GM12891 (cell line): ENCODE measurements around the gene JADE2.

ENCODE experiments used
- DNase-seq: peaks from one replicate; pipeline ENCODE4 v3.0.0; 2011; ENCODE audit warnings: low spot score; ENCODE audit not compliant: insufficient read length
- FAIRE-seq: peaks from 2 replicates; lab custom pipeline; 2011; peaks lifted over from hg19 to GRCh38; lab: Jason Lieb, UNC
- PAX5 ChIP-seq: IDR thresholded peaks from 2 replicates; pipeline ENCODE4 v1.6.1; 2011; ENCODE audit warnings: low read length, moderate library complexity, mild to moderate bottlenecking; ENCODE audit not compliant: insufficient read depth, severe bottlenecking
- POLR2A ChIP-seq: IDR thresholded peaks from 2 replicates; pipeline ENCODE4 v1.6.1; 2011; ENCODE audit warnings: low read depth, low read length, control low read depth
- POLR2AphosphoS5 ChIP-seq: IDR thresholded peaks from 2 replicates; pipeline ENCODE4 v1.6.1; 2011; ENCODE audit warnings: low read depth, low read length, control low read depth
- POU2F2 ChIP-seq: IDR thresholded peaks from 2 replicates; pipeline ENCODE4 v1.6.1; 2011; ENCODE audit warnings: low read depth, mild to moderate bottlenecking, control low read depth, low read length, moderate library complexity
- SPI1 ChIP-seq: IDR thresholded peaks from 2 replicates; pipeline ENCODE4 v1.6.1; 2011; ENCODE audit warnings: low read depth, low read length, control low read depth
- TAF1 ChIP-seq: IDR thresholded peaks from 2 replicates; pipeline ENCODE4 v1.6.1; 2011; ENCODE audit warnings: low read depth, low read length, control low read depth

JADE2 gene

DNA sequence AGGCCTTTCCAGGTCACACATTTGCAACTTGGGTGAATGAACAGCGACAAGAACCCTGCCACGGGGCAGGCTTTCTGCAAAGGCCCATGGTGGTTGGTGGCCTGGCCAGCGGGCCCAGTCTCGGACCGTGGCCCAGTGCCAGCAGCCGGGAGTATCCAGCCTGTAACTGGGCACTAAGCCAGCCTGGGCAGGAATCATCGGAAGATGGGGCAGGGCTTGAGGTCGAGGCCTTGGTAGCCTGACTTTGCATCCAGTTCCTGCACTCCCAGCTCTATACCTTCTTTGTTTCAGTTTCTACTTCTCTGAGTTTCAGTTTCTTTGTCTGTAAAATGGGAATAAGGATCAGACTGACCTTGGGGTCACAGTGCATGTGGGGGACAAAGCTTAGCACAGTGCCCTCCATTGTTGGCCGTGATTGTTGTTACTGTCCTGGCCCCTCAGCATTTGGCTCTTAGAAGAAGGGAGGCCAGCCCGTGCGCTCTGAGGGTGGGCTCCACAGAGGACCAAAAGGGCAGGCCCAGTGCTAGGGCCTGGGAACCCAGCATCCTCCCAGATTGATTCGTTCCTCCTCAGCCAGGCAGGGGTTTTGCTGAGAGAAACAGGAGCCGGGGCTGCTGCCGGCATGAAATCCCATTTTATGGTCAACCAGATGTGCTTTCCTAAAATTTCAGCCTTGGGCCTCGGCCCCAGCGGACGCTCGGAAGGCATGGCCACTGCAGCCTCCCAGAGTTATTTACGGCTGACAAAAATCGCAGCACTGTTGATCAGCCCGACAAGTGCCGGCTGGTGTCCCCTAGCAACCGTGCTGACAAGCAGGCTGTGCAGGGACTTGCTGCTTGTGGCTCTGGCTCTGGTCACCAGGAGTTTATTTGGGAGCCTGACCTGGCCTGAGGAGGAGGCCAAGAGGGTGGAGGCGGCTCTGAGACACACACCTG, 43.6 kb downstream of the JADE2 start:
- DNase-seq (no peak), FAIRE-seq (no peak)
- TF ChIP-seq POLR2AphosphoS5 (no peak), TAF1 (no peak), POU2F2 (no peak), SPI1 (no peak), POLR2A (no peak), PAX5 (no peak)

DNA sequence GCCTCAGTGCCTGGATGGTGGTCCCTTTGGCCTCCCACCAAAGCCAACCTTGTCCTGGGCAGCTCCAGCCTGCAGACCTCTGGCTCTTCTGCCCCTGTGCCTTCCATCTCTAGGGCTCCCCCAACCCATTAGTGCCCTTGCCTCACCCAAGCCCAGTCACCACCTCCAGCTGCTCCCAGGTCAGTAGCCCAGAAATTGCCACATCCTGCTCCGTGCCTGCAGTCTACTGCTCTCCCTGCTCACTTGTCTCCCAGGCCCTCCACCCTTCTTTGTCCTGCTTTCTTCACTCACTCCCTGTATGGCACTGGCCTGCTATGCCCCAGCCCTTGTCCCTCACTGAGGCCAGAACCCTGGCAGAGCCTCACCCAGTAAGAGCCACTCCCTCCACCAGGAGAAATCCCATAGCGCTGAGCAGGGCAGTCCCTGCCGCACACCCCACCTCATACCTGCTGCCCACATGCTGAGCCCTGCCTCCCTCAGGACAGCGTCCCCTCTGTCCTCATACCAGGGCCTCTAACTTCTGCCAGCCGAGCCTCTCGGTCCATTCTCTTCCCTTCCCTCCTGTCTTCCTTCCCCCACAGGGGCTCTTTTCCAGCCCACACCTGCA, 44.4 kb downstream of the JADE2 start:
- TF ChIP-seq POLR2AphosphoS5 (no peak), POLR2A (no peak), POU2F2 (no peak), SPI1 (no peak), PAX5 (no peak), TAF1 (no peak)
- FAIRE-seq (no peak), DNase-seq (no peak)

DNA sequence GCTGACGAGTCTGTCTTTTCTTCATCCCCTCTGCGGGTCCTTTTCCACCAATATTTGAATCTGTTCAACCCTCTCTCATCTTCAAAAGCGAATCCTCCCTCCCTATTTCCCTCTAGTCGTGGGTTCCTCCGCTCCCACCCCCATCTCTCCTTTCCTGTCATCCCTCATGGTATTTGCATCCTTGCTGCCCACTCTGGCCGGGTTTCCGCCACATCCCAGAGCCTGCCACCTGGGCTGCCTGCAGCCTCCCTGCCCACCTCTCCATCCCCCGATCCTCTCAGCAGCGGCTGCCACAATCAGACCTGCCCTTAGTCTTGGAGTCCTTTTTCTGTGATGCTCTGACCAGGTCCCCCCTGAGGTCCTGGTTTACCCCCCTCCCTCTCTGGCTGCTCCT, 44.9 kb downstream of the JADE2 start:
- DNase-seq (no peak), FAIRE-seq (no peak)

DNA sequence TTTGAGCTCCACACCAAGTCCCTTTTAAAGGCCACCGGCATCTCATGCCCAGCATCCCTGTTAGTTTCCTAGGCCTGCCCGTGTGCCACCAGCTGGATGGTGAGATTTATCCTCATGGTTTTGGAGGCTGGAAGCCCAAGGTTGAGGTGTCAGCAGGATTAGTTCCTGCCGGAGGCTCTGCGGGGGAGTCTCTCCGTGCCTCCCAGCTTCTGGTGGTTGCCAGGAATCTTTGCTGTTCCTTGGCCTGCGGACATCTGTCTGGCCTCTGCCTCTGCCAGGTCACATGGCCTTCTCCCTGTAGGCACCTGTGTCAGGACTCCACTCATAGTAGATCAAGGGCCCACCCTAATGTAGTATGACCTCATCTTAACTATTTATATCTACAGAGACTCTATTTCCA, 45.4 kb downstream of the JADE2 start:
- FAIRE-seq (no peak), DNase-seq (no peak)
- TF ChIP-seq SPI1 (no peak), POLR2A (no peak), POLR2AphosphoS5 (no peak)

More for the DNA sequence above, 44.9 kb downstream of the JADE2 start:
- TF ChIP-seq POU2F2 (no peak), POLR2AphosphoS5 (no peak), PAX5 (no peak)

DNA sequence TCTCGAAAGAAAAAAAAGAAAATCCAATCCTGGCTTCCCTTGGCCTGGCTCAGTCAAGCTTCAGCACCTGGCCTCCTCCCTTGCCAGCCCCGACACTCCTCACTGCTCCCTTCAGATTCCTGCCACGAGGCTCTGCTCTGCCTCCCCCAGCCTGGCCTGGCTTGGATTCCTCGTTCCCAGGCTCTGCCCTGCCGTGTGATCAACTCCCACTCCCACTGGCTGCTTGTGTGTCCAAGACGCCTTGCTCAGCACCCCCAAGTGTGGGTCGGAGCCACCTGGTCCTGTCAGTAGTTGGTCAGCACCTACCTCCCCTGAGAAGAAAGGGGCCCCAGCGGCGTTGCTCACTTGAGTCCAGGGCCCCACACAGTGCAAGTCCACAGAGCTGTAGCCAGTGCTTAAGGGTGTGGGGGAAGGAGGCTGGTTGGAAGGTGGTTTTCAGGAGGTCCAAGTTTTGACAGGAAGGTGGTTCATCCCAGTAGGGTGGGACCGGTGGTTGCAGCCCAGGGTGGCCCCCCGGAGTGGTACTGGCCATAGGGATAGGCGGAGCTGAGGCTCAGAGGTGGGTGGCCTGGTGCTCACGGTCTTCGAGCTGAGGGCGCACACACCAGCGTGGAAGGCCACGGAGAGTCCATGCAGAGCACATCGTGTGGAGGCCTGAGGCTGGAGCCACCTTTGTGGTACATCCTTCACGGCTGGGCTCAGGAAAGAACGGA, 46.4 kb downstream of the JADE2 start:
- DNase-seq (no peak), FAIRE-seq (no peak)
- TF ChIP-seq POLR2AphosphoS5: no peak
- TF ChIP-seq SPI1: no peak
- no peak for TF ChIP-seq TAF1
- no peak for TF ChIP-seq PAX5
- no peak for TF ChIP-seq POU2F2
- no peak for TF ChIP-seq POLR2A

DNA sequence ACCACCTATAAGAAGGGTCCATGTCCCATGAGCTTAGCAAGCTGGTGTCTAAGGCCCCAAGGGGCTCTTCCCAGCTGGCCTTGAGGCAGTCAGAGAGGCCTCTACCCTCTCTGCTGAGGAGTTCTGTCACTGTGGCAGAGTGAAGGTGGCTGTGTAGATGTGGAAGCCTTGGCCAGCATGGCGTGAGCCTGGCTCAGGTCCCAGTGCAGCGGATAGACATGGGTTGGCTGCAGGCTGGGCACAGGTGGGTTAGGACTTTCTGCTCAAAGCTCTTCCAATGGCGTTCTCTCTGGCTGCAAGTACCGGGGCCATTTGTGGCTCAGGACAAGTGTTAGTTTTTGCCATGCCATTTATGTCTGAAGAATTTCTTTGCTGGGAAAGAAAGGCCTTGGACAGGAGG, 47.3 kb downstream of the JADE2 start:
- no peak for DNase-seq
- TF ChIP-seq POU2F2: no peak
- TF ChIP-seq POLR2AphosphoS5: no peak
- no peak for TF ChIP-seq POLR2A
- no peak for FAIRE-seq

DNA sequence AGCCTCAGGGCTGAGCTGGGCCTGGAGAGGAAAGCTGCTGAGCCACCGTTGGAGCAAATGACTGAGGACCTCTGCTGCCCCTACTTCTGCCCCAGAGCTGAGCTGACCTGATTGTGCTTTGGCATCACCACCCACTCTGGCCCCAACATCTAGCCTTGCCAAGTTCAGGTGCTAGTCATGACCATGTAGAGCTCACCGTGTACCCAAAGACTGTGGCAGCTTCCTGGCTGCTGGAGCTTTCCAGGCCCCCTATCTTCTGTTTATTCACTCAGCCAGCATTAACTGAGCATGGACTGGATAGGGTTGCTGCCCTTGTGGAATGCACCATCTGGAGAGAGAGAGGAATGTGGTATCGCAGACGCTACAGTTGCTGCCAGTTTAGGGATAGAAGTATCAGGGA, 49.1 kb downstream of the JADE2 start:
- TF ChIP-seq TAF1: no peak
- TF ChIP-seq POLR2A: no peak
- no peak for TF ChIP-seq PAX5
- TF ChIP-seq POLR2AphosphoS5: no peak
- no peak for TF ChIP-seq POU2F2
- no peak for TF ChIP-seq SPI1
- DNase-seq: no peak
- FAIRE-seq: no peak

DNA sequence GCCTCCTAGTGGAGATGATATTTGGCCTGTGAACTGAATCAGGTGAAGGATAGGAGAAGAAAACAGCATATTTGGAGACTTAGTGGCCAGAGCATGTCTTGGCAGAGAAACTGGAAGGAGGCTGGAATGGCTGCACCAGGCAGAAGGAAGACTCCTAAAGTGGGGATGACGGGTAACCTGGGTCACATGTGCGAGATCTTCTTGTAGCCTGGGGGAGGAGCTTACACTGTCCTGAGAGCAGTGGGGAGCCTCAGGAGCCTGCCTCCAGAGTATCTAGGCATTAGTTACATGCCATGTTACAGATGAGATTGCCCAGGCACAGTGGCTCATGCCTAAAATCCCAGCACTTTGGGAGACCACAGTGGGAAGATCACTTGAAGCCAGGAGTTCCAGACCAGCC, 49.8 kb downstream of the JADE2 start:
- no peak for TF ChIP-seq POU2F2
- no peak for TF ChIP-seq TAF1
- TF ChIP-seq POLR2AphosphoS5: no peak
- no peak for TF ChIP-seq SPI1
- TF ChIP-seq POLR2A: no peak
- TF ChIP-seq PAX5: no peak
- no peak for DNase-seq
- FAIRE-seq: no peak

DNA sequence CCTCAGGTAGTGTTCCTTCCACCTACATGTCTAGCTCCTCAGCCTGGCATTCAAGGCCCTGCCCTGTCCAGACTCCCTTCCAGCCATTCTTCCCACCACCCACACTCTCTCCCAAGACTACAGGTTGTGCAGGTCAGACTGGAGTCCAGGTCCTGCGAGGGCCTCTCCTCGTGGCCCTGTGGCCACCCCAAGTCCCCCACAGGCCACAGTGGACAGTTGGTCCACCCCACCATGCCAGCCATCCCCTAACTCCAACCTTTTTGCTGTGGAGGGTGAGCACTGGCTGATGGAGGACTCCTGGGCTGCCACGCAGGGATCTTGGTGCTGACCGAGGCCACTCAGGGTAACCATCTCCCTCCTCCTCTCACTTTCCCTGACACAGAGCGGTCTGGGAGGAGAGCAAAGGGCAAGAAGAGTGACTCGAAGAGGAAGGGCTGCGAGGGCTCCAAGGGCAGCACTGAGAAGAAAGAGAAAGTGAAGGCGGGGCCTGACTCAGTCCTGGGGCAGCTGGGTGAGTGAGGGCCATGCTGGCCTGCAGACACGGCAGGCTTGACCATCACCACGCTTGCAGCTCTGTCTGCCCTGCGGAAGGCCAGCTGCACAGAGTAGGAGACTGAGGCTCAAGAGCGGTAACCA, 51.0 kb downstream of the JADE2 start:
- no peak for FAIRE-seq
- no peak for TF ChIP-seq POU2F2
- TF ChIP-seq PAX5: no peak
- no peak for TF ChIP-seq SPI1
- no peak for TF ChIP-seq POLR2A
- TF ChIP-seq POLR2AphosphoS5: no peak
- no peak for TF ChIP-seq TAF1
- no peak for DNase-seq
